G401.6 (cell line): ENCODE data around the gene CMBL.

Experiments
- FAIRE-seq: peaks from 2 replicates; lab custom pipeline; 2012; peaks lifted over from hg19 to GRCh38; lab: Jason Lieb, UNC

CMBL gene

DNA sequence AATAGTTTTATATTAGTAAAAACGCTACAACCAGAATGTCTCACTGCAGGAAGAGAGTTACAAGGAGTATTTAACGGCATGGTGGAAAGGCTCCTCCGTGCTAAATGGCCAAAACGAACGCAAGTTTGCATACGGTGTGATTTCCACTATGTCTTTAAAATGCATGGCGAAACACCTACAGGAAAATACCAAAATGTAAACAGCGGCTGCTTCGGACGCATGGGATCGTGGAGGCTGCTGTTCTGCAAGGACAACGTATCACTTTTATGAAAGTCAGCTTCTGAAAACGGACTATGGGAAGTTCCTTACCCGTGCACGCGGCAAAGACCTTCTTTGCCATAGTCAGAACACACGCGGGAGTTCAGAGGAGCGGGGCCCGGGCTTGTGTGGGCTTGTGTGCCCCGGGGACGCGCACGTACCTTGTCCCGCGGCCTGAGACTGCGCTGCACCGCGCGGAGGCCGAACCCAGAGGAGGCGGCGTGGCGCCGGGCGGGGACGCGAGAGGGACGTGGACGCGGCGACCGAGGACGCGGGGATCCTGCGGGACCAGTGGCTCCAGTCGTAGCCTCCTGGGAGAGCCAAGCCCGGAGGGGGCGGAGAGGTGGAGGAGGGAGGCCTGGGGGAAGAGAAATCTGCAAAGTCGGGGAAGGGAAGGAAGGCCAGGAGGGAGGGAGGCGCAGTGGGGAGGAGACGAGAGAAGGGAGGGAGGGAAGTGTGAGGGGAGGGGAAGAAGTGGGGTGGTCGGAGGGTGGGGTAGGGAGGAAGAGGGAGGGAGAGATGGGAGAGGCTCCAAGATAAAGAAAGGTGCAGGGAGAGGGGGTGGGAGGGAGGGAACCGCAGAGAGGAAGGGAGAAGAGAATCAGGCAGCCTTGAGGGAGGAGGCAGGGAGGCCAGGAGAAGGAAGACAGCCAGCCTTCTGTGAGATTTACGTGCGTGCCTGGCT, at the start of gene CMBL:
Gene CMBL (minus strand): TSS at position 697 of the 943 bp plus-strand sequence. CDS start 17,140 bp downstream, outside the sequence.
- no peak for FAIRE-seq

DNA sequence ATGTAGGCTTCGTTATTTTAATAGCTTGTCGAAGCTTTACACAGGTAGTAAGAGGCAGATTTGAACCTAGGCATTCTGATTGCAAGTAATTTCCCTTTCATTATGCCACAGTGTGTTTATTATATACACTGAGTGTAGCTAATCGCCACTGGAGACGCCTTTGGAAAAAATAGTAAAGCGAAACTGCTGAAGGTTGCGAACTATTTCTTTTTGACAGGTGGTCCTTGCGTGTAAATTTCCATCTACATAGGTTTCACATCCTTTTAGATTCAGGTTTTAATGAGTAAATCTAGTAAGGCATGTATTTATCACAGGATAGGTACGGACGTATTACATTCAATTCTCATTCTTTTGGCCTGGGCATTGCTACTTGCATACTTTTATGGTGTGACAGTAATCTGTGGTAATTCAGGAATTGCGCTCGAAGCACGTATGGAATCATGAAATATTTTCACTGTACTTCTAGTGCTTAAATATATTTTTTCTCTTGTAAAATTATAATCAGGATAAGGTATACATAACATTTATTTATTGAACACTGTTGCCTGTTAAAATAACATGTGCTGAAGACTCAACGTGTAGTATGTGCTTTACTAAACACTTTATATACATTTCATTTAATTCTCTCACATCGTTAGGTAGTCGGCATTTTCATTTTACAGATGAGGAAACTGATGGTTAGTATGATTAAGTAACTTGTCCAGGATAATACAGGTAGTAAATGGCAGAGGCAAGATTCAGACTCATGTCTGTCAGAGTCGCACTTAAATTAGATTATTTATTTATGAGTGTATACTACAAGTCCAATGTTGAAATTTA, 47.6 kb upstream of the CMBL start:
- FAIRE-seq: no peak

DNA sequence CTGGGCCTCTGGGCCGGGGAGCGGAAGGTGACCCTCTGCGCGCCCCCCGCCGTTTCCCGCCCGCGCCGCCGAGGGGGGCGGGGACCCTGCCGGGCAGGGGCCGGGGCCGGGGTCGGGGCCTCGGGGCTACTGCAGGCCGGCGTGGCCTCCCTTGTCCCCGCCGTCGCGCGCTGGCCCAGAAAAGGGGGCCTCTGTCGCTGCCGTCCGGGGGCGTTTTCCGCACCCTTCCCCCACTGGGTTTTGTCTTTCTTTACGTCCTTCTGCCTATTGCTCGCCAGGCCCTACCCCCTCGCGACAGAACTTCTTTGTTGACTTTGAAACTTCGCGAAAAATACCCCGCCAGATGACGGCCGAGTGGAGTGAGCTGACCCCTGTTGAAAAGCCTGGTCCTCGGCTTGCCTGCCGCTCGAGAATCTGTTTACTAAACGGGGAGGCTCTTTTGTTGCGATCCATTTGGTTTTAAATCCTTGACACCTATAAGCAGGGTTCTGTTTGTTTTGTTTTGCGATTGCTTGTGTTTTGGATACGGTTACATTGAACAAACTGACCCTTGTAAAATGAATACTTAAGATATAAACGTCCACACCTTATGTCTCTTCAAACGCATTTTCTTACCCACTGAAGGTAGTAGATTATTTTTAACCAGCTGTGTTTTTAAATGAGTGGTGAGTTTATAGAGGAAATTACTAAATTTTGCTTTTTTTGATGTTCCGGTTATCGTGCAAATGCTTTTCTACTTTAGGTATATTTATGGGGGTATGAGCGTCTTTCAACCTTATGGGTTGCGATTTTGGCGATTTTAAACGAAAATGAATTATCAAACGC, 46.6 kb upstream of the CMBL start:
- no peak for FAIRE-seq

DNA sequence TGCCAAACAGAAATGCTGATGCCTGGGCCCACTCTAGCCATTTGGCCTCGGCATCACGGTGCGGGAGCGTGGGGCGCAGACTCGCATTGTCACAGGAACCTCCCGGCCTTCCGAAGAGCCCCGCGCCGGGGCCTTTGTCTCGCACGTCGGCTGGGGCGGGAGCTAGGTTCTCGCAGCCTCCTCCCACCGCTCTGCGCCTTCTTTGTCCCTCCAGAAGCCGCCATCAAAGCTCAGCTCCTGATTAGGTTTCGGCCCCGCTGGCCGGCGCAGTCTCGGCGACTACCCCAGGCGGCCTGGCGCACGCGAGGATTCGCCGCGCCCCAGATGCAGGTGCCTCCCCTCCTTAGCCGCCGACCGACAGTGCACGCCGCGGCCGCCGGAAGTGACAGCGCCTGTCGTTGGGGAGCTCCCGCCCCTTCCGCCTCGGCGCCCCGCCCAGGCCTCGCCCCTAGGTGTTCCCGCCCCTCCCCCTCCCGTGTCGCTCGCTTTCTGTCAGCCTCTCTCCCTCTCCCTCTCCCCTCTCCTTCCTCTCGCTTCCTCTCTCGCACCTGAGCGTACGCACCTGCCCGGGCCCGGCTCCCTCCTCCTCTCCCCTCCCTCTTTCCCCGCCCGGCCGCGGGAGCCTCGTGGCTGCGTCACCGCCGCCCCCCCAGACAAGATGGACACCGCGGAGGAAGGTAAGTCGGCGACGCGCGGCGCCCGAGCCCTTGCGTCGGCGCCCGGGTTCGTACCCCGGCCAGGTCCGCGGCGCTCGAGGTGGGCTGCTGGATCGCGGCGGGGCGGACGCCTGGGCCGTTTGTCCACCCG, 45.7 kb upstream of the CMBL start, which contains the start of gene MARCHF6:
Gene MARCHF6 (plus strand): TSS at position 455 of the 807 bp plus-strand sequence. CDS start 204 bp downstream, at position 659.
- no peak for FAIRE-seq

DNA sequence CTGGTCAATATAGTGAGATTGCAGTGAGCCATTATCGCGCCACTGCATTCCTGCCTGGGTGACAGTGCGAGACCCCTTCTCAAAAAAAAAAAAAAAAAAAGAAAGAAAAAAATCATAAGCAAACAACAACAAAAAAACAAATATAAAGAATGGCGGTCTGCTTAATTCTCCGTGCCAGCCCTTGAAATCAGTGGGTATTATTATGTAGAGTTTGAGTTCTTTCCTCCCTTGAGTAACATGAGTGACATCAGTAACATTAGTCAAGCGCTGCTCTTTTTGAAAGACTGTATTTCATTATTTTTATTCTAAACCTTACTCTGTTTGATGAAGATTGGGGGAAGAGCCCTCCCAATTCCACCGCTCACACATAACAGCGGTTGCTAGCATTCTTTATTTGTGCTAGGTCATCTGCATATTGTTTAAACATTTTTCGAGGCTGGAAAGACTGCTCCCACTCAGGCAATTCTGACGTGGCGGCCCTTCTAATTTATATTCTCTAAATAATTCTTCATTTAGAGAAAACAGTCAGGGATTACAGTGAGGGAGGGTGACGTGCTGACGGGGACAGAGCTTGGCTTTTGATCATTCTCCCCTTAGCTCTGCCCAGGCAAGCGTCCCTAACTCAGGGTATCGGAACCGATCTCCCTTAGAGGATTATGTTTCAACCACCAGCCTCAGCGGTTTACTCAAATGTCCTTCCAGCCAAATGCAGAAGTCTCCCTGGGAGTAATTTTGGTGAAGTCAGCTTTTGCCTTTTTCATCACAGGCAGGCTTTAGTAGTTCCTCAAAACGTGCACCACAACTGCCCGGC, 44.9 kb upstream of the CMBL start:
- no peak for FAIRE-seq

DNA sequence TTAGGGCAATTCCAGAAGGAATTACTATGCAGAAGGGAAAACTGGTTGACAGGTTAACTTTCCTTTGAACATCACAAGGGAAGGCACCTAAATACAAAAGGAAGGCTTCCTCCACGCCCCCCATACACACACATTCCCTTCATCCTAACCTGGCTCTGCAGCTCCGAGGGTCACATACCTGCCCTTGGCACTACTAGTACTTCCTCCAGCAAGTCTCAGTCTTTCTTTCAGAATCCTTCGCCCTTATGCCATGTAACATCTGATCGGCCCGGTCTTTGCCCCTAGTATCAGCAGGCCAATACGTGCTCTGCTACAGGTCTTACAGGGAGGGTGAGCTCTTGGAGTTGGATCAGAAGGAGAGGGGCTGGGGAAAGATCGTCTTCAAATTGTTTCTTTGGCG, 44.2 kb upstream of the CMBL start:
- FAIRE-seq: no peak

DNA sequence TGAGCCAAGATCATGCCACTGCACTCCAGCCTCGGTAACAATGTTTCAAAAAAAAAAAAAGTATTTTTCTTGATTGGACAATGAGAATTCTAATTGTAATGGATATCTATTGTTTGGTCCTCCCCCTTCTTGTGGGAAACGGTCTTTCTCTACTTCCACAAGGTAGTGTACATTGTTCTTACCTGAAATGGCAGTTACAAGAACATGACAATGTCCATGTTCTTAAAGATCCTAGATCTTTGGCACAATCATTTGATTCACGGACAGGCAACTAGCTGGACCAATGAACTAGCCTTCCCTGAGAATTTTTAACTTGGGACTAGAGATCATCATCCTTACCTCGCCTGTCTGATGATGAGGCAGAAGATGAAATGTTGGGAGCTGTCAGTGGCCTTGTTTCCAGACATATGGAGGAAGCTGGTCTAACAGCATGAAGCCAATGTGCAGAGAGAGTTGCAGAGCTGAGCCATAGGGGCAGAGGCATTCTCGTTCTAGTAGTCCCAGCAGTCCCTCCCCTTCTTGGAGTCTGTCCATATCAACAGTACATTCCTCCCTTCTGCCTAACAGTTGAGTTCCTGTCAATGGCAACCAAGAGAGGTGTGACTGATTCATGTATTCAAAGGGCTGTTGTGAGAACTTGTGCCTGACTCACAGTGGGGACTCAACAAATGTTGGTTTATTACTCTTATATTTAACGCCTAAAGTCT, 43.6 kb upstream of the CMBL start:
- no peak for FAIRE-seq

DNA sequence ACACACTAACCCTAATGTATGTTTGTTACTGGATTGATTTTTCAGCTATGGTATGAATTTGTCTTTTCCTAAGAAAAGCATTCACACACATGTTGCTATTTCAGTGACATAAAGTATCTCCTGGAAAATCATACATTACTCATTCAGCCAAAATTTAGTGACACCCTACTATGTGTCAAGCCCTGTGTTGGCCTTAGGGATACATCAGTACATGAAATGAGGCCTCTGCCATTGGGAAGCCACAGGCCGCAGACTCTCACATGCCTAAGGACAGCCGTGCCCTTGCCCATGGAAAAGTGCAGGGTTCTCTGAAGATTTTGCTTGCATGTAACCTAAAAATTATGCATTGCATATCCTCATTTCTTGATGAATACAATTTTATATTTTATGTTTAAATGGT, 40.6 kb upstream of the CMBL start:
- no peak for FAIRE-seq

DNA sequence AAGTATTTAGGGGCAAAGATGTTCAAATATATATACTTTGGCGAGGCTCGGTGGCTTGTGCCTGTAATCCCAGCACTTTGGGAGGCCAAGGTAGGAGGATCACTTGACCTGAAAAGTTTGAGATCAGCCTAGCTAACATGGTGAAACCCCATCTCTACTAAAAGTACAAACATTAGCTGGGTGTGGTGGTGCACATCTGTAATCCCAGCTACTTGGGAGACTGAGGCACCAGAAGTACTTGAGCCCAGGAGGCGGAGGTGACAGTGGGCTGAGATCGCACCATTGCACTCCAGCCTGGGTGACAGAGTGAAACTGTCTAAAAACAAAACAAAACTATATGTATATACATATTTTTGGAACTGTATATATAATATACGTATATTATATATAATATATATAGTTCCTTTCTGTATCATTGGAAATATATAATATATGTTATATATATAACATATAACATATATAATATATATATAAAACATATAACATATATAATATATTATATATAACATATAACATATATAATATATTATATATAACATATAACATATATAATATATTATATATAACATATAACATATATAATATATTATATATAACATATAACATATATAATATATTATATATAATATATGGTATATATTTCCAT, 36.9 kb upstream of the CMBL start:
- peak; percentile 94 for FAIRE-seq

DNA sequence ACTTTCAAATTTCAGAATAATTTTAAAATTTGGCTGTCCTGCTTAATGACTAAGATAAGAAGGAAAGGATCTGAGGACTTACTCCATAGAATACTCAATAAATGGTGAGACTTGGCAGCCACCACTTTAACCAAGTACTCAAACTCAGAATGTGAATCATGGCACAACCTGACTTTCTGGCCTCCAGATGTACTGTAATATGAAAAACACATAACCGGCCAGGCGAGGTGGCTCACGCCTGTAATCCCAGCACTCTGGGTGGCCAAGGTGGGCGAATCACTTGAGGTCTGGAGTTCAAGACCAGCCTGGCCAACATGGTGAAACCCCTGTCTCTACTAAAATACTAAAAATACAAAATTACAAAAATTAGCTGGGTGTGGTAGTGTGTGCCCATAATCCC, 35.8 kb upstream of the CMBL start:
- no peak for FAIRE-seq

DNA sequence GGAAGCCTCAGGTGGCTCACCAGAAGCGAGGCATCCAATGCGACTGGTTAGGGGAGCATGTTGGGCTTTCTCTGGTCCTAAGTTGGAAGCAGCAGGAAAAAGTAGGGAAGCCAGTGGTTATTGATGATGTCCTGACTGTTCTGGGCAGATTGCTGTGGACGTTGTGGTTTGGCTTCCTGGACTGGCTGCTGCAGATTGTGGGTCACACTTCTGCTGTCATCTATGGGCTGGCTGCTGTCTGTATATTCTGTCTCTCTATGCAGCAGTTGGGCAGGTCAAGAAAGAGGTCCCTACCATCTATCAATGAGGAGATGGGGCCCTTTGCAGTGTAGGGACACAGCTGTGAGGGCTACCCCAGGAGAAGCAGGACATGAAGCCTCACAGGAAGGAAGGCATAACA, 32.3 kb upstream of the CMBL start:
- no peak for FAIRE-seq

DNA sequence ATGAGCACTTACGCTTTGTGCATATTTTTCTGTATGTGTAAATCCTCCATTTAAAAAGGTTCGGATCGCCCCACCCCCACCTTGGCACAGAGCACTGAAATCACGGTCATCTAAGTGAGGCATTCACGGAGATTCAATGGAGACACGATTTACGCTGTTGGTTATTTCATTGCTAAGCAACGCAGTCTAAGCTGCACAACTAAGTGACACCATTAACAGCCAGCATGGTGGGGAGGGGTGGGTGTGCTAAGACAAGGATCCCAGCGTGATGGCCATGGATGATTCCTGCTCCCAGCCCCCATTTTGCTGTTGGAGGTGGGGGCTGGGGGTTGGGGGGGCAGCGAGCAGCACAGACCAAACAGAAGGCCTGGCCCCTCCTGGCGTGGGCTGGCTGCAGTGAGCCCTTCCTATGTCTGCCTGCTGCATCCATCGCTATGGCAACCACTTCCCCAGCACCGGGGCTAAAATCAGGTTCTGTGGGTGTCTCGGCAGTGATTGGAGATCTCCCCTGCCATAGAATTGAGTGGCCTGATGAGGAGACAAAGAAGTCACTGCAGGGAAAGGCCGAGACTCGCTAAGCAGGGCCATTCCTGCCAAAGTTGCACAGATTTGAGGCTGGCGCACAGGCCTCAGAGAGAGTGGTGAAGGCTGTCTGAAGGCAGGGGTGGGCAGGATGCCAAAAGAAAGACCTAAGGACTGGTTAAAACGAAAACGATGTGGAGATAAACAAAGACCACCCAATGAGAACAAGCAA, 31.5 kb upstream of the CMBL start:
- no peak for FAIRE-seq

DNA sequence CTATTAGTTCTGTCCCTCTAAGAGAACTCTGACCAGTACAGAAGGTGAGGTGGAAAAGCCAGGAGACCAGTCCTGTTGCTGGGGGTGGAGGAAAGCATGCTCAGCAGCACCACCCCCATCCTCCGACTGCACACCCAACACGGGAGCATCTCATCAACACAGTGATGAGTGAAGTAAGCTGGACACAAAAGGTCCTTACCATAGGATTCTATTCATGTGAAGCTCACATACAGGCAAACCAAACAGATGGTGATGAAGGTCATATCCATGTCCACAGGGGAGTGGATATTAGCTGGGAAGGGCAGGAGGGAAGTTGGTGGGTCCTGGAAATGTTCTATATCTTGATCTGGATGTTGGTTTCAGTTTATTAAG, 31.0 kb upstream of the CMBL start:
- no peak for FAIRE-seq

DNA sequence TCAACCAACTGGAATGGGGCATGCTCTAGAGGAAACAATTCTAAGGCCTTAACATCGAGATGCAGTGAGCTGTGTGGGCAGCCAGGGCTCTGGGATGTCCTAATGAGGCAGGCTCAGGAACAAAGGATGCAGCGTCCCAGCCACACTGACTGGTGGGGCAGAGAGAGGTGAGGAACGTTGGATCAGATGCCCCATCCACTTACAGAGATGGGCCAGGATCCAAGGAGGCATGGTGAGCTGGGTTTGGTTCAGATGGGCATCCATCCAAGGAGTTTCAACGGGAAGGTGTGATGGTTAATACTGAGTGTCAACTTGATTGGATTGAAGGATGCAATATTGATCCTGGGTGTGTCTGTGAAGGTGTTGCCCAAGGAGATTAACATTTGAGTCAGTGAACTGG, 30.3 kb upstream of the CMBL start:
- FAIRE-seq: no peak

DNA sequence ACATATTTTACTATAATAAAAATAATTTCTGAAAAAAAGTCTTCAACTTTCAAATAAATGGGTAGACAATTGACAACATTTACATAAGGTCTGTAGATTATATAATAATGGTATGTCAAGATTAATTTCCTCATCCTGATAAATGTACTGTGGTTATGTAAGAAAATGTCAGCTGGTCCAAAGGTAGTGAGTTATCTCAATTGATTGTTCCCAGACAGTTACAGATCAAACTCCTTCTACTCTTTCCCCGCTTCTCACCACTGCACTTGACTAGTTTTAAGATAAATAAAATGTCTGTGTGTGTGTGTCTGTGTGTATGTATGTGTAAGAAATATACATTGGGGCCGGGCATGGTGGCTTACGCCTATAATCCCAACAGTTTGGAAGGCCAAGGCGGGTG, 29.4 kb upstream of the CMBL start:
- FAIRE-seq: no peak

DNA sequence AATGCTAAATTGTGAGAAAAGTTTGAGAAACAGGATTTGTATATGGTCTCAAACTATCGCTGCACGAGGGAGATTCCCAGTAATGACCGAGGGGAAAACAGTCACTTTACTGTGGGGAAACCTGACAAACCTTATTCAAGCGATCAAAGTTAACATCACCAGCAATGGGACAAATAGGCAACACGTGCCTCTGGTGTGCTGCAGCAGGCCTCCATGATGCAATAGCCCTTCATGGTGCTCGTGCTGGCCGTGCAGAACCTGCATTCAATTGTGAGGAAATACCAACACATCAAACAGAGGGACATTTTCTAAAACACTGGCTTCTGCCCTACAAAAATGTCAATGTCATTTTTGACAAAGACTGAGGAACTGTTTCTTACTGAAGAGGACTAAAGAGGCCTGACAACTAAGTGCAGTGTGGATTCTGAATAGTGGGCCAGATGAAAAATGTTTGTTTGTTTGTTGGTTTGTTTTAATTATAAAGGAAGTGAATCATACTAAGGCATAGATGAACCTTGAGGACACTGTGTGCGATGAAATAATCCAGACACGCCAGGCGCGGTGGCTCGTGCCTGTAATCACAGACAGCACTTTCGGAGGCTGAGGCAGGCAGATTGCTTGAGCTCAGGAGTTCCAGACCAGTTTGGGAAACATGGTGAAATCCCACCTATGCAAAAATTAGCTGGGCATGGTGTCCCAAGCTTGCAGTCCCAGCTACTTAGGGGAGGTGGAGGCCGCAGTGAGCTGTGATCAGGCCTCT, 28.2 kb upstream of the CMBL start:
- FAIRE-seq: no peak

DNA sequence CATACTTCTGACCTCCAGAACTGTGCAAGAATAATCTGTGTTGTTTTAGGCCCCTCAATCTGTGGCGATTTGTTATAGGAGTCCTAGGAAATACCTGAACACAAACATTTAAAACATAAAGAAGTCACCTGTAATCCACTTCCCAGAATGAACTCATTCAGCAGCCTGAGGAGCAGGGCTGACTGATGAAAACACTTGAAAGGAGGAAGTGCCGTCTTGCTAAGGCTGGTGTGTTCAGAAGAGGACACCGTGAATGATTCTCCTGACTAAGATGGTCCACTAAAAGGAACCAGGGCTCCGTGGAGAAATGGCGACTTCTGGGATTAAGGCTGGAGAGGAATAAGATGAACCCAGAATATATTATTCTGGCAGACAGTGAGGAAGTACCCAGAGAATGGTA, 27.1 kb upstream of the CMBL start:
- no peak for FAIRE-seq
